NCI-H2196 treated with DMSO at 0.1 percent for 48 hours (cell line): Measurements from ENCODE around the gene FBXO38.
A peak's percentile ranks its signal among the peaks of the same experiment; 100 is the strongest.

ENCODE experiments used
- DNase-seq: peaks from one replicate; lab custom pipeline; 2025; ENCODE audit not compliant: unreplicated experiment; lab: John Stamatoyannopoulos, UW

Gene FBXO38, protein sequence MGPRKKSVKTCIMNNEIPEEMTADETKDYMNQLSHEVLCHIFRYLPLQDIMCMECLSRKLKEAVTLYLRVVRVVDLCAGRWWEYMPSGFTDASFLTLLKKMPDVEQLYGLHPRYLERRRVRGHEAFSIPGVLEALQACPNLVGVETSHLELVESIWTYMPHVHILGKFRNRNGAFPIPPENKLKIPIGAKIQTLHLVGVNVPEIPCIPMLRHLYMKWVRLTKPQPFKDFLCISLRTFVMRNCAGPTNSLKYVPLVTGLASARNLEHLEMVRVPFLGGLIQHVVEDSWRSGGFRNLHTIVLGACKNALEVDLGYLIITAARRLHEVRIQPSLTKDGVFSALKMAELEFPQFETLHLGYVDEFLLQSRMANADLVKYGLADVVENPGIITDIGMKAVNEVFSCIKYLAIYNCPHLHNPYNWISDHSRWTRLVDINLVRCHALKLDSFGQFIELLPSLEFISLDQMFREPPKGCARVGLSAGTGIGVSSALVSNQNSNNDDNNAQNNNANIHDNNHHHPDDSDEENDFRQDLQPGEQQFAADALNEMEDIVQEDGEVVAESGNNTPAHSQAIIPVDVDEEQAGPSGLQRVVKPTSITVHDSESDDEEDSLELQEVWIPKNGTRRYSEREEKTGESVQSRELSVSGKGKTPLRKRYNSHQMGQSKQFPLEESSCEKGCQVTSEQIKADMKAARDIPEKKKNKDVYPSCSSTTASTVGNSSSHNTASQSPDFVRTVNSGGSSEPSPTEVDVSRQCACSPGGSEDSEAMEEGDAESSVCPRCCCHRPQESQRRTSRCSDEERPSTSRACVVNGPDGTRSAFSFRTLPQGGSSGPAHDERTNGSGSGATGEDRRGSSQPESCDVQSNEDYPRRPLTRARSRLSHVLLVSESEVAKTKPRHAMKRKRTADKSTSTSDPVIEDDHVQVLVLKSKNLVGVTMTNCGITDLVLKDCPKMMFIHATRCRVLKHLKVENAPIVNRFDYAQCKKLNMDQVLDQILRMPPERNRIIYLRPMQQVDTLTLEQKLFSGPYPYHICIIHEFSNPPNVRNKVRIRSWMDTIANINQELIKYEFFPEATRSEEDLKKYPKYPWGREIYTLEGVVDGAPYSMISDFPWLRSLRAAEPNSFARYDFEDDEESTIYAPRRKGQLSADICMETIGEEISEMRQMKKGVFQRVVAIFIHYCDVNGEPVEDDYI

GRCh38 chr5:148383564-148384379 is at the start of gene FBXO38:
Gene FBXO38 (plus strand): TSS chr5:148383958. CDS start chr5:148394777, 10,819 bp downstream.
- peak; percentile 93 for DNase-seq

DNA sequence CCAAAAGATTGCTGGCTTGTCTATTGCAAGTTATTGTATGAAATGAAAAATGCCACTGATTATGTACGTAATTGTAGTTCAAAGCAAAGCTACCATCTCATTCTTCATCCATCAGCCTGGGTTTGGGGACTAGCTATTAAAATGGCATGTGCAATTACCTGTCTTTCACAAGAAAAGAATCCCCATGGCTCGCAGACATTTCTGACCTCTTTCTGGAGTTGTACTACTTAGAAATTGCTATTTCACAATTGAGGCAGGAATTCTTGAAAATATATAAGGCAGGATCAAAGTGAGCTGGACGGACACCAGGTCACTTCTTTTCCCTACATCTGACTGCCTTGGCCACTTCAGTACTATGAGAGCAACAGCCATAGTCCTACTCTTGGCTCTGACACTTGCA is 48.5 kb upstream of the FBXO38 start, which contains the start of gene SPINK9:
TSS of gene SPINK9 (plus strand) at position 301 of the 400 bp plus-strand sequence. CDS start at position 356, 55 bp downstream.
- no peak for DNase-seq

- DNase-seq = no peak
Observed at GRCh38 chr5:148336704-148337435, 46.9 kb upstream of the FBXO38 start.

- no peak for DNase-seq
Observed at GRCh38 chr5:148342371-148343045, 41.2 kb upstream of the FBXO38 start.

- no peak for DNase-seq
Observed at GRCh38 chr5:148343046-148343407, 40.7 kb upstream of the FBXO38 start.

GRCh38 chr5:148343603-148344487 is 39.9 kb upstream of the FBXO38 start:
- DNase-seq = no peak

DNA sequence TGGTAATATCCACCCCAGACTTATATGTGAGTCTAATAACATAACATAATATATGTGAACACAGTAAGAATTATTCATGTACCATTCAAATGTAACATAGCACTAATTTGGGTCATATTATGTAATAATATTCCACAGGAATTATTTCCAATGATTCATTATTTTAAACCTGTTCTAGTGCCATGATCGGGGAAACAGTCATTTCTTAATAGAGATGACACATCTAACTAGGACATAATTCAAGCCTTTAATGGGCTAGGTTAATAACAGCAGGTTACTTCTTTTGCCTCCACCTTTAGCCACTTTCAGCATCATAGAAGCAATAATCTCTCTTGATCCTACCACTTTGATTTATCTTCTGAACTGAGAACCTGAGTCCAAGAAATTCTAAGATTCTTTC is 36.1 kb upstream of the FBXO38 start:
- DNase-seq = no peak

DNA sequence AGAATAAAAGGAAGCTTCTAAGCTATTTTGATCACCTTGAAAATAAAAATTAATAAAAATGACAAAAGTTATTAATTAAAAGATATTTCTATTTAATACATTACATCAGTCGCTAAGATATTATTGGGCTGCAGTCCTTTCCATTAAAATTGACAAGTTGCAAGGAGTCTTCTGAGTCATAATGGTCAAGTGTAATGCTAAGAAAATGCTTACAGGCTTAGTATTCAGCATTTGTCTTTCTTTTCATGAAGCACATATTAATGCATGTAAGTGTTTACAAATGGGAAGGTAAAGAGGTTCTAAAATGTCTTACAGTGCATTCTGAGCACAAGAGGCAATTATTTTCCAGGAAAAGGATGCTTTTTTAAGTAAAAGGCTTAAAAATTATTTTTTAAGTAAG is 31.1 kb upstream of the FBXO38 start:
- no peak for DNase-seq

GRCh38 chr5:148353634-148354033 is 30.1 kb upstream of the FBXO38 start:
- no peak for DNase-seq

GRCh38 chr5:148364343-148364742 is 19.4 kb upstream of the FBXO38 start:
- no peak for DNase-seq

DNA sequence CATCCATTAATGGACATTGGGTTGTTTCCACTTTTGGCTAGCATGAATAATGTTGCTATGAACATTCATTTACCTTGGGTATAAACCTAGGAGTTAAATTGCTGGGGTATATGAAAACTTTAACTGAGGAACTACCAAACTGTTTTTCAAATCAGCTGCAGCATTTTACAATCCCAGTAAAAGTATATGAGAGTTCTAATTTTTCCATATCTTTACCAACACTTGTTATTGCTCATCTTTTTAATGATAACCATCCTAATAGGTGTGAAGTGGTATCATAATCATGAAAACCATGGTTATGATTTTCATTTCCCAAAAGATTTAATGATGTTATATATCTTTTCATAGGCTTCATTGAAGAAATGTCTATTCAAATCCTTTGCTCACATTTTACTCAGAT is 15.5 kb upstream of the FBXO38 start:
- DNase-seq = no peak

DNA sequence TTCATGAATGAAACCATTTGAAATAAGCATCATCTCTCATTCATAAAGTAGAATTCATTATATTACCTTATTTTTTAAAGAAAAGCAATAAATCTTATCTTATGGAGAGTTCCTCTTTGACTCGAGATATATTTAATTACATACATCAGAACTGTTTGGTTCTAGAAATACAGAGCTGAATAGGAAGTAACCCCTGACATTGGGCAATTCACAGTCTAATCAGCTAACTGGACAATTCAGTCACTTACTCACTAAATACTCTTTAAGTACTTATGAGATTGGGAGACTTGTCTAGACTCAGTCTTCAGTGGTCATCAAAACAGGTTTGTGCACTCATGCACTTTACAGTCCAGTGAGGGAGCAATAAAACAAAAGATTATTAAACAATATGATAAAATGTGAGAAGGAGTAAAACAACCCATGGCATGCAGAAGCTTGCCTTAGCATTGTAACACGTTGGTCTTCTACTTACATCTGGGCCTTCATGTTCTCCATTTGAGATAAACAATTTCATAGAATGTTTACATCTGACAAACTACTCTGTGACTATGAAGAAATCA is 11.5 kb upstream of the FBXO38 start:
- DNase-seq = no peak

GRCh38 chr5:148372893-148373292 is 10.9 kb upstream of the FBXO38 start:
- DNase-seq = no peak

DNA sequence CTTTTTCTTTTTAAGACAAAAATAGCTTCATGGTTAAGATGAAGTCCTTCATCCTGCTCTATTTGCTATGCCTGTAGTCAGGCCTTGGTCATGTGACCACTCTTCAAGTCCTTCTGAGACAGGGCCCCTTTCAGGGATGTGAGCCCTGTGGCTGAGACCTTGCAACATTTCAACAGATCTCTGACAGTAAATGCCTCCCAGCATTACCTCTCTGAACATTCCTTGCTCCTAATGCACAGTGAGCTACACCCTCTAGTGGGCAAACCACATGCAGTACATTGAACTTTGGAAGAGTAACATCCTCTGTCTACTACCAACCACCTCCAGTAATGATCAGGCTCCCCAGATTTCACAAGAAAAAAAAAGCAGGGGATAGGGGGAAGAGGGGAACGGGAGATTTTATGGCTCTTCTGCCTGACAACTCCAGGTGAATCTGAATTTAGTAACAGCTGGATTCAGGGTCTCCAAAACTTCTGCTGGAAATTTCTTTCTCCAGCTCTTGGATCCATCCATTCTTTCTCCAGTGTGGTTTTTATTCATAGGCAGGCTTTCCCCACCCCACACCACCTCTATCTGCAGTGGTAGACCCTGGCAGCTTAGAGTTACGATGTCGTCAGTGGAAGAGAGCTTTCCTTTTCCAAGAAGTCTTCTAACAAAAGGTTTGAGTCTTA is 8.9 kb upstream of the FBXO38 start:
- peak; percentile 6 for DNase-seq

- no peak for DNase-seq
Observed at GRCh38 chr5:148376198-148376597, 7.6 kb upstream of the FBXO38 start.

DNA sequence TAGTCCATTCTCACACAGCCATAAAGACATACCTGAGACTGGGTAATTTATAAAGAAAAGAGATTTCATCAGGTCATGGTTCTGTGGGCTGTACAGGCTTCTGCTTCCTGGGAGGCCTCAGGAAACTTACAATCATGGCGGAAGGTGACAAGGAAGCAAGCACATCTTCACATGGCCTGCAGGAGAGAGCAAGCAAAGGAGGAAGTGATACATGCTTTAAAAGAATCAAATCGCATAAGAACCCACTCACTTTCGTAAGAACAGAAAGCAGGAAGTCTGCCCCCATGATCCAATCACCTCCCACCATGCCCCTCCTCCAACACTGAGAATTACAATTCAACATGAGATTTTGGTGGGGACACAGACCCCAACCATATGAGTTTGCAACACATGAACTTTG is 5.1 kb upstream of the FBXO38 start:
- DNase-seq = no peak

GRCh38 chr5:148379340-148379739 is 4.4 kb upstream of the FBXO38 start:
- no peak for DNase-seq
